Measurements from ENCODE around the gene FRZB.
"Not testable (repeated sequence)": the region's sequence is repeated elsewhere in the genome, so short reads cannot be mapped to it uniquely, and the experiment has no call there.

The FRZB gene

GRCh38 chr2:182890773-182891378 lies 24.4 kb upstream of the FRZB start:
- no peak for DNase-seq (ENCODE audit: low read depth in 1 of 2, low spot score in 1 of 2)

GRCh38 chr2:182890305-182890704 lies 23.9 kb upstream of the FRZB start:
- no peak for DNase-seq (ENCODE audit: low read depth in 1 of 2, low spot score in 1 of 2)

GRCh38 chr2:182887753-182888415 lies 21.4 kb upstream of the FRZB start:
- no peak for DNase-seq (ENCODE audit: low read depth in 1 of 2, low spot score in 1 of 2)

- DNase-seq (ENCODE audit: low read depth in 1 of 2, low spot score in 1 of 2), result no peak
Measured at GRCh38 chr2:182887093-182887492, 20.7 kb upstream of the FRZB start.

- no peak for DNase-seq (ENCODE audit: low read depth in 1 of 2, low spot score in 1 of 2)
Measured at GRCh38 chr2:182885771-182886170, 19.3 kb upstream of the FRZB start.

GRCh38 chr2:182883451-182883850 lies 17.0 kb upstream of the FRZB start:
- no peak for DNase-seq (ENCODE audit: low read depth in 1 of 2, low spot score in 1 of 2)

GRCh38 chr2:182880100-182880499 lies 13.7 kb upstream of the FRZB start:
- DNase-seq (ENCODE audit: low read depth in 1 of 2, low spot score in 1 of 2), result not testable (repeated sequence)

GRCh38 chr2:182876653-182877052 lies 10.2 kb upstream of the FRZB start:
- not testable (repeated sequence) for DNase-seq (ENCODE audit: low read depth in 1 of 2, low spot score in 1 of 2)

- DNase-seq (ENCODE audit: low read depth in 1 of 2, low spot score in 1 of 2), result no peak
Measured at GRCh38 chr2:182870227-182870626, 3.8 kb upstream of the FRZB start.

- no peak for DNase-seq (ENCODE audit: low read depth in 1 of 2, low spot score in 1 of 2)
Measured at GRCh38 chr2:182868054-182868796, 1.8 kb upstream of the FRZB start.

GRCh38 chr2:182867426-182868053 lies 1.1 kb upstream of the FRZB start:
- DNase-seq (ENCODE audit: low read depth in 1 of 2, low spot score in 1 of 2), result no peak

- no peak for DNase-seq (ENCODE audit: low read depth in 1 of 2, low spot score in 1 of 2)
Measured at GRCh38 chr2:182866095-182866460, 359 bp downstream of the FRZB start.

- DNase-seq (ENCODE audit: low read depth in 1 of 2, low spot score in 1 of 2), result no peak
Measured at GRCh38 chr2:182864949-182865570, 1.4 kb downstream of the FRZB start.

GRCh38 chr2:182863642-182864041 lies 2.8 kb downstream of the FRZB start:
- DNase-seq (ENCODE audit: low read depth in 1 of 2, low spot score in 1 of 2), result no peak

GRCh38 chr2:182862091-182862490 lies 4.3 kb downstream of the FRZB start:
- no peak for DNase-seq (ENCODE audit: low read depth in 1 of 2, low spot score in 1 of 2)

- DNase-seq (ENCODE audit: low read depth in 1 of 2, low spot score in 1 of 2), result no peak
Measured at GRCh38 chr2:182860858-182861257, 5.6 kb downstream of the FRZB start.

- no peak for DNase-seq (ENCODE audit: low read depth in 1 of 2, low spot score in 1 of 2)
Measured at GRCh38 chr2:182858671-182859070, 7.8 kb downstream of the FRZB start.

- no peak for DNase-seq (ENCODE audit: low read depth in 1 of 2, low spot score in 1 of 2)
Measured at GRCh38 chr2:182855376-182855775, 11.1 kb downstream of the FRZB start.

- DNase-seq (ENCODE audit: low read depth in 1 of 2, low spot score in 1 of 2), result no peak
Measured at GRCh38 chr2:182854375-182855105, 11.9 kb downstream of the FRZB start.

GRCh38 chr2:182852801-182853200 lies 13.6 kb downstream of the FRZB start:
- no peak for DNase-seq (ENCODE audit: low read depth in 1 of 2, low spot score in 1 of 2)

GRCh38 chr2:182852090-182852489 lies 14.3 kb downstream of the FRZB start:
- no peak for DNase-seq (ENCODE audit: low read depth in 1 of 2, low spot score in 1 of 2)

Measured in activated T-helper 1 cell treated with anti-CD3 and anti-CD28 coated beads, Interleukin-2, amount 50 U/mL, for 16 hours (primary cell).